ENCODE results near the gene CAND2. TPM values are rescaled to one million over a fixed set of nuclear protein-coding genes. Genes with fewer than 3 reads are reported as not detected.

CAND2 gene
- total RNA-seq, 1 donor from 2014 or later: 11.3 TPM

DNA sequence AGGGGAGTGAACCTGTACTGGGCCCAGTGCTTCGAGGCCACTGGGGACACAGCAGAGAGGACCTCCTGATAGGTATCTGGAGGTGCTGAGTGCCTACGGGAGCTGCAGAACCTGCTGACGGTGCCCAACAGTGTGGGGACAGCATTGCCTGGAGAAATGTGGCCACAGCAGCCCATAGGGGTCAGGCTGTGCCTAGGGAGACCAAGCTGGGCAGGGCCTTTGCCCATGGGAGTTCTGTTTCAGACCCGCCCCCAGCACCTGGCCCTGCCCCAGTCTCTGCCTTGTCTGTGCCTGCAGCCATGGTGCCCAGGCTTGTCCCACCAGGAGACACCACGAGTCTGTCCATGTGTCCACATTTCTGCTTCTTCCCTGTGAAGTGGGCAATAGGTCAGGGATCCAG is 60.1 kb downstream of the CAND2 start:
- Mint-ChIP-seq H3K36me3 (ENCODE audit: low read depth) (no peaks in the 10 kb centered on the region), H3K4me1 (ENCODE audit: low read depth) (no peaks in the 10 kb centered on the region), H3K27ac (ENCODE audit: unreplicated experiment) (no peak overlapping the region), H3K4me3 (ENCODE audit: unreplicated experiment) (no peak overlapping the region), H3K9me3 (ENCODE audit: low read depth) (no peaks in the 10 kb centered on the region), H3K27me3 (ENCODE audit: low read depth) (peaks cover 9% of the 10 kb centered on the region)
- TF ChIP-seq, protein P1, sequence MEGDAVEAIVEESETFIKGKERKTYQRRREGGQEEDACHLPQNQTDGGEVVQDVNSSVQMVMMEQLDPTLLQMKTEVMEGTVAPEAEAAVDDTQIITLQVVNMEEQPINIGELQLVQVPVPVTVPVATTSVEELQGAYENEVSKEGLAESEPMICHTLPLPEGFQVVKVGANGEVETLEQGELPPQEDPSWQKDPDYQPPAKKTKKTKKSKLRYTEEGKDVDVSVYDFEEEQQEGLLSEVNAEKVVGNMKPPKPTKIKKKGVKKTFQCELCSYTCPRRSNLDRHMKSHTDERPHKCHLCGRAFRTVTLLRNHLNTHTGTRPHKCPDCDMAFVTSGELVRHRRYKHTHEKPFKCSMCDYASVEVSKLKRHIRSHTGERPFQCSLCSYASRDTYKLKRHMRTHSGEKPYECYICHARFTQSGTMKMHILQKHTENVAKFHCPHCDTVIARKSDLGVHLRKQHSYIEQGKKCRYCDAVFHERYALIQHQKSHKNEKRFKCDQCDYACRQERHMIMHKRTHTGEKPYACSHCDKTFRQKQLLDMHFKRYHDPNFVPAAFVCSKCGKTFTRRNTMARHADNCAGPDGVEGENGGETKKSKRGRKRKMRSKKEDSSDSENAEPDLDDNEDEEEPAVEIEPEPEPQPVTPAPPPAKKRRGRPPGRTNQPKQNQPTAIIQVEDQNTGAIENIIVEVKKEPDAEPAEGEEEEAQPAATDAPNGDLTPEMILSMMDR (IDR thresholded peaks at IDR 0.05): no peak
- DNase-seq (ENCODE audit: low spot score): no peak

DNA sequence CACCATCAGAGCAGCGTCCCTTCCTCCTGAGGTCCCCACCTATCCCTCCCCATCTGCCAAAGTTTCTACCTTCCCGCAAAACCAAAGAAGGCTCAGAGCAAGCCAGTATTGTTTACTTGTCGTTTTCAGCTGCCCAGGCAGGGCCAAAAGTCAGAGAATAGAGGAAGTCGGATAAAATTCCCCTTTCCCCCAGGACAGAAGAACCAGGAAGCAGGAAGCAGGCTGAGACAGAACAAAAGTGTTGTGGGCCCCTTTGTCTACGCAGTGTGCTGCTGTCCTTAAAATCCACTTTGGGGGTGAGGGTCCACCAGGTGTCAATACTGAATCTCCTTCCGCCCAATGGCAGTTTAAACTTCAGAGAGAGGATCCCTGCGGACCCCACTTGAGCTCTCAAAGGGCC is 63.4 kb downstream of the CAND2 start:
- TF ChIP-seq, protein P1 (IDR thresholded peaks at IDR 0.05): no peak
- Mint-ChIP-seq H3K36me3 (ENCODE audit: low read depth) (no peaks in the 10 kb centered on the region), H3K9me3 (ENCODE audit: low read depth) (no peaks in the 10 kb centered on the region), H3K4me1 (ENCODE audit: low read depth) (no peaks in the 10 kb centered on the region), H3K27me3 (ENCODE audit: low read depth) (peaks cover 2% of the 10 kb centered on the region), H3K27ac (ENCODE audit: unreplicated experiment) (no peak overlapping the region), H3K4me3 (ENCODE audit: unreplicated experiment) (no peak overlapping the region)
- DNase-seq (ENCODE audit: low spot score): no peak

DNA sequence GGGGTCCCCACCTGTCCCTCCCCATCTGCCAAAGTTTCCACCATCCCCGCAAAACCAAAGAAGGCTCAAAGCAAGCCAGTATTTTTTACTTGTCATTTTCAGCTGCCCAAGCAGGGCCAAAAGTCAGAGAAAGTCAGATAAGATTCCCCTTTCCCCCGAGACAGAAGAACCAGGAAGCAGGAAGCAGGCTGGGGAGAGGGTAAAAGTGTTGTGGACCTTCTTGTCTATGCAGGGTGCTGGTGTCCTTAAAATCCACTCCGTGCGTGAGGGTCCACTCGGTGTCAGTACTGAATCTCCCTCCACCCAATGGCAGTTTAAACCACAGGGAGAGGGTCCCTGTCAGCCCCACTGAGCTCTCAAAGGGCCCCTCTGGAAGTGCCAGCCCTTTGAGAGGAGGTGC is 65.1 kb downstream of the CAND2 start:
- H3K9me3 Mint-ChIP-seq (ENCODE audit: low read depth): peaks cover 5% of the 10 kb centered on the region
- peaks cover 2% of the 10 kb centered on the region for H3K27me3 Mint-ChIP-seq (ENCODE audit: low read depth)
- no peak for DNase-seq (ENCODE audit: low spot score)
- no peak overlapping the region for H3K4me3 Mint-ChIP-seq (ENCODE audit: unreplicated experiment)
- no peak overlapping the region for H3K27ac Mint-ChIP-seq (ENCODE audit: unreplicated experiment)
- TF ChIP-seq, protein P1 (IDR thresholded peaks at IDR 0.05): no peak
- H3K4me1 Mint-ChIP-seq (ENCODE audit: low read depth): no peaks in the 10 kb centered on the region
- no peaks in the 10 kb centered on the region for H3K36me3 Mint-ChIP-seq (ENCODE audit: low read depth)

DNA sequence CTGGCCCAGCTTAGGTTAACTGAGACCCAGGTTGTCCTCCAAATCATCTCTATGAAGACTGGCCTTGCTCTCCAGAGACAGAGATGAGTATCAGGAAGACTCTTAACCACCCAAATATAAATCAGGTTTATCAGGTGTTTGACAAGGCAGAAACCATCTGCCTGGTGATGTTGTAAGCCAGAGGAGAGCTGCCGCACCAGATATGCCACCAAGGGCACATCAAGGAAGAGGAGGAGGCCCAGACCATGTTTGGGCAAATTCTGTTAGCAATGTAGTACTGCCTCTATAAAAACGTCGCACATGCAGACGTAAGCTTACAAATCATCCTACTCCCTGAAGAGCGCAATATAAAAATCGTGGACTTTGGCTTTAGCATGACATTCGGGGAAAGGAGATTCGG is 65.9 kb downstream of the CAND2 start:
- Mint-ChIP-seq H3K4me3 (ENCODE audit: unreplicated experiment) (no peak overlapping the region), H3K36me3 (ENCODE audit: low read depth) (no peaks in the 10 kb centered on the region), H3K27me3 (ENCODE audit: low read depth) (peaks cover 2% of the 10 kb centered on the region), H3K27ac (ENCODE audit: unreplicated experiment) (no peak overlapping the region), H3K9me3 (ENCODE audit: low read depth) (peaks cover 5% of the 10 kb centered on the region), H3K4me1 (ENCODE audit: low read depth) (no peaks in the 10 kb centered on the region)
- TF ChIP-seq, protein P1 (IDR thresholded peaks at IDR 0.05): no peak
- DNase-seq (ENCODE audit: low spot score): no peak

DNA sequence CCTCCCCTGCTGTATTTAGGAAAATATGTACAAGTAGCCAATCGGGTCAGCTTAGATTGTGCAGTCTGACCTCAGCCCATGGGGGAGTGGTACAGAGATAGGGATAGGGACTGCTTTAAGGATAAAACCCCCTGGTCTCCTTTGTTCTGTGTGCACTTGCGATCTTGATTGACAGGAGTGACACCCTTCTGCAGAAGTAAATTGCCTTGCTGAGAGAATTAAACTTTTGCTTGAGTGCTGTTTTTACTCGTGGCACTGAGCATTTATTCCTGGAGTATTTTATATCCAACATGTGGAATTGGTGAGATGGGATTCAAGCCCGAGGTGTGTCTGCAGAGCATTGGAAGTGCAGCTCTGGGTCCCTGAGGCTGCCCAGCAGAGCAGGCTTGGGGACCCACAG is 68.8 kb downstream of the CAND2 start:
- H3K27ac Mint-ChIP-seq (ENCODE audit: unreplicated experiment): no peak overlapping the region
- DNase-seq (ENCODE audit: low spot score): no peak
- H3K36me3 Mint-ChIP-seq (ENCODE audit: low read depth): no peaks in the 10 kb centered on the region
- H3K4me1 Mint-ChIP-seq (ENCODE audit: low read depth): peaks cover 8% of the 10 kb centered on the region
- H3K4me3 Mint-ChIP-seq (ENCODE audit: unreplicated experiment): no peak overlapping the region
- peaks cover 7% of the 10 kb centered on the region for H3K27me3 Mint-ChIP-seq (ENCODE audit: low read depth)
- TF ChIP-seq, protein P1 (IDR thresholded peaks at IDR 0.05): no peak
- H3K9me3 Mint-ChIP-seq (ENCODE audit: low read depth): peaks cover 5% of the 10 kb centered on the region

All from chondrocyte (in vitro differentiated cells).